ENCODE measurements around the gene GNB4. TPM values are rescaled to one million over a fixed set of nuclear protein-coding genes. Genes with fewer than 3 reads are reported as not detected.

Gene GNB4
- total RNA-seq (2022; extraction: Qiagen RNA extraction; ENCODE audit: low read depth): 8.7 to 14.0 TPM (median 12.6 TPM) in 5 replicates

GRCh38 chr3:179451265-179452175 is at the start of gene GNB4:
TSS of gene GNB4 (minus strand) at chr3:179451470. CDS start at chr3:179426200, 25,270 bp downstream.

GRCh38 chr3:179347345-179348194 is 103.7 kb downstream of the GNB4 start, which contains the start of gene MFN1:
TSS of gene MFN1 (plus strand) at chr3:179347709. CDS start at chr3:179348852, 1,143 bp downstream.

Other genes with a start within 250 kb of the GNB4 start
- 0.99 to 1.7 TPM (median 1.5 TPM) in 5 replicates for gene KCNMB3, start 200.4 kb downstream of the GNB4 start, total RNA-seq (2022; extraction: Qiagen RNA extraction; ENCODE audit: low read depth)
- gene ZNF639, start 128.4 kb downstream of the GNB4 start, total RNA-seq (2022; extraction: Qiagen RNA extraction; ENCODE audit: low read depth): 18.5 to 22.8 TPM (median 22.4 TPM) in 5 replicates
- gene MFN1, start 103.8 kb downstream of the GNB4 start, total RNA-seq (2022; extraction: Qiagen RNA extraction; ENCODE audit: low read depth): 17.2 to 21.7 TPM (median 18.9 TPM) in 5 replicates
- gene ACTL6A, start 111.5 kb upstream of the GNB4 start, total RNA-seq (2022; extraction: Qiagen RNA extraction; ENCODE audit: low read depth): 52.1 to 78.1 TPM (median 57.1 TPM) in 5 replicates
- gene MRPL47, start 153.2 kb upstream of the GNB4 start, total RNA-seq (2022; extraction: Qiagen RNA extraction; ENCODE audit: low read depth): 35.7 to 46.6 TPM (median 39.1 TPM) in 5 replicates
- 43.4 to 69.2 TPM (median 51.3 TPM) in 5 replicates for gene NDUFB5, start 153.3 kb upstream of the GNB4 start, total RNA-seq (2022; extraction: Qiagen RNA extraction; ENCODE audit: low read depth)
- 6.7 to 13.2 TPM (median 11.1 TPM) in 5 replicates for gene USP13, start 201.6 kb upstream of the GNB4 start, total RNA-seq (2022; extraction: Qiagen RNA extraction; ENCODE audit: low read depth)